Stimulated activated CD4-positive, alpha-beta T cell treated with anti-CD3 and anti-CD28 coated beads, Interleukin-4, amount 100 ng/mL, for 48 hours (primary cell): ENCODE data around the gene NONO.
"Not testable (repeated sequence)": the region's sequence is repeated elsewhere in the genome, so short reads cannot be mapped to it uniquely, and the experiment has no call there.

Experiments
- DNase-seq, 2 donors: peaks; one replicate each; pipeline ENCODE4 v3.0.0-alpha.2; 2020; ENCODE audit warnings: low read depth in 2 of 2

NONO gene

DNA sequence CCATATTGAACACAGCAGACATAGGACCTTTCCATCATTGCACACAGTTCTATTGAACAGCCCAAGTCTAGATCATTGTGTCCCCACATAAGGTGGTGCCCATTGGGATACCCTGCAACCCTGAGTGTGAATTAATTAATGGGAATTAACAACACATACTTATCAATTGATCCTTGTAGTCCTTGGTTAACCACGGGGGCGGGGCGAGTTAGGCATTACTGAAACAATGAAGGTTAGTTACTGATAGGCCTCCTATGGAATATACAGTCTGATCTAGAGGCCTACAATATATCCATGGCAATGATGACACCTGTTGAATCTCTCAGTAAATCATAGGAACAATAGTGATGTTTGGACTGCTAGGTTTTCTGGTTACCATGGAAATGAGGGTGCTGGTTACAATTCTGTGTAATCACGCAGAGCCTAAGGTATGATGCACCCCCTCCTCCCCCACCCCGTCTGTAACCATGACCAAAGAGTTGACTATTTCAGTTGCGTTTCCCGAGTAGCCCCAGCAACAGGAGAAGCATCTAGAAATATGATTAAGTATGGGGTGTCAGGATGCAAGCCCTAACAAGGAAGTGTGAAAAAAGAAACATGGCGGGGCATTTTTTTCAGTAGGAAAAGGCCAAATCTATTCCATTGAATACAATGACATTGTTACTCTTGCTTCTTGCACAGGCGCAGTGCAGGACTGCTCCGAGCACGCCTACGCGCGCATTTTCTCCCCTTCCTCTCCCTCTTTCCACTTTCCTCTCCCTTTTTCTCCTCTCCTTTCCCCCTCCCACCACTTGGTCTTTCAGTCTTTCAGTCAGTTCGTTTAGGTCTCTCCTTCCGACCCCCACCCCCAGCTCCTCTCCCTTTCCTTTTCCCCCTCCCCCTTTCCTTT, 677 bp upstream of the NONO start:
- DNase-seq, result peak; percentile 35 to 52

DNA sequence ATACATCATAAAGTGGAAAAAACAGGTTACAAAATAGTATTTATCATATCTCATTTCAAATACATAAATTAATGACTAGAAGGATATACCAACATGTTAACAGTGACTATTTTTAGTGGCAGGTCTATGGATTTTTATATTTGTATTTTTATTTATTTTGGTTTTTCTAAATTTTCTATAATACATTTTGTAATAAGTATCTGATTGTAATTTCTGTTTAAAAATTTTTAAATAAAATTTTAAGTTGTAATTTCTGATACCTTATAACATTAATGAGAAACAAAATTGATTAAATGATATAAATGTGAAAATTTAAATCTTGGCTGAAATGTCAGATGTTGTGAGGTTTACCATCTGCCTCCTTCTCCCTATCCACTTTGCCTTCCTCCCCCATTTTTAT, 2.5 kb downstream of the NONO start:
- DNase-seq, result no peak

DNA sequence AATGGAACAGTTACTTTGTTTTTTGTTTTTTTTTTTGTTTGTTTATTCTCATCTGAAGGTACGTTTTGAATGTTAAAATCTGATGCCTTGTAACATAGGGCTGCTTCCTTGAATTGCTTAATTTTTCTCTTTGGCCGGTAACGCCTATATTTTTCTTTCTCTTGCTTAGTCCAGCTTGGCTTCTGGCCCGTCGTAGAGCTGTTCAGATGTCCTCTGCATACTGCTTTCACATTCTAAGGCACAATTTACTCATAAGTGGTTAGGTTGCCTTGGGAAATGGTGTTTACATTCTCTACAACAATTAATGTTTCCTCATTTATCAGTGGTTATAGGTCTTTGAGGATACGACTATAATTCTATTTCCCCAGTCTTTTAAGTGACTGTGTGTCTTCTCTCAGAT, 7.9 kb downstream of the NONO start:
- DNase-seq, result no peak

DNA sequence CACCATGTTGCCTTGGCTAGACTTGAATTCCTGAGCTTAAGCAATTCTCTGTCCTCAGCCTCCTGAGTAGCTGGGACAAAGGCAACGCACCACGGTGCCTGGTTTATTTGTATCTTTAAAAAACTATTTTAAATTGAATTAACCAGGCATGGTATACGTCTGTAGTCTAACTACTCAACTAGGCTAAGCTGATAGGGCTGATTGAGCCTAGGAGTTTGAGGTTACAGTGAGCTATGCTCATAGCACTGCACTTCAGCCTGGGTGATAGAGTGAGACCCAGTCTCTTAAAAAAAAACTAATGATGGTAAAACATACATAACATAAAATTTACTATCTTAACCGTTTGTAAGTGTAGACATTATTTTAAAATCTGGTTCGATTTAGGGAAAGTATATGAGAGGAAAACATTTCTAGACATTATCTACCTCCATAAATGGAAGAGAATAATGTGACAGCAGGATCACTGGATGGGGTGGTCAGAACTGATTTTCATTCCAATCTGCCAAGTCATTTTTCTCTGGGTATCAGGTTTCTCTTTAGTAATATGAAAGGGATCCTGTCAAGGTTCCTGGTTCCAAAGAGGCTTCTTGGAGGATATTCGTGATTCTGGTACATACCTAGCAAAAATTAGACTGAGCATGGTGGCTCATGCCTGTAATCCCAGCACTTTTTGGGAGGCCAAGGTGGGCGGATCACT, 9.4 kb downstream of the NONO start:
- no peak for DNase-seq

DNA sequence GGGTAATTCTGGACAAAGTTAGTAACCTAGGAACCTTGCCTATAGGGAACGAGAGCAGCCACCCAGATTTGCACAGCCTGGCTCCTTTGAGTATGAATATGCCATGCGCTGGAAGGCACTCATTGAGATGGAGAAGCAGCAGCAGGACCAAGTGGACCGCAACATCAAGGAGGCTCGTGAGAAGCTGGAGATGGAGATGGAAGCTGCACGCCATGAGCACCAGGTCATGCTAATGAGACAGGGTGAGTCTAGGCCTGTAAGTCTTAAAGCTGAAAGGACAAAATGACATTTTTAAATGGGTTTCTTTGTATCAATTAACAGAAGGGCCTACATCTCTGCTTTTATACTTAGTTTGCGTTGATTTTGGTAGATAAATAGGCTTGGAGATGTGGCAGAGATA, 13.4 kb downstream of the NONO start:
- DNase-seq, result no peak

DNA sequence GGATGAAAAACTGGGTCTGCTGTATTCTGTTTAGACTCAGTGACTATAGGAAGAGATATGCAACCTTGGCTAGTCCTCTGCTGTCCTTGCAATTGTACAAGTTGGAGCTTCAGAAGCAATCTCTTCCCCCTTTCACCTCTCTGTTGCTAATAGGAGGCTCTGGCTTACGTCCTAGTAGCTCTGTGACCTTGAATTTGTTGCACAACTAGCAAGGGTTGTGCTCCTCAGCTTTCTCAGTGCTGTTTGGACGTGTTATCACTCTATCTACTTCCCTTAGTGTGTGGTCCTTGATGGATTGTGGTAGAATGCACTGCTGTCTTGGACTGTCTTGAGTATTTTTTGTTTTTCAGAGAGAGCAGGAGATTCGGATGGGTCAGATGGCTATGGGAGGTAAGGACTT, 14.7 kb downstream of the NONO start:
- DNase-seq, result no peak

DNA sequence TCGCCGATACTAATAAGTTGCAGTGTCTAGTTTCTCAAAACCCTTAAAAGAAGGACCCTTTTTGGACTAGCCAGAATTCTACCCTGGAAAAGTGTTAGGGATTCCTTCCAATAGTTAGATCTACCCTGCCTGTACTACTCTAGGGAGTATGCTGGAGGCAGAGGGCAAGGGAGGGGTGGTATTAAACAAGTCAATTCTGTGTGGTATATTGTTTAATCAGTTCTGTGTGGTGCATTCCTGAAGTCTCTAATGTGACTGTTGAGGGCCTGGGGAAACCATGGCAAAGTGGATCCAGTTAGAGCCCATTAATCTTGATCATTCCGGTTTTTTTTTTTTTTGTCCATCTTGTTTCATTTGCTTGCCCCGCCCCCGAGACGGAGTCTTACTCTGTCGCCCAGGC, 16.6 kb downstream of the NONO start:
- not testable (repeated sequence) for DNase-seq

DNA sequence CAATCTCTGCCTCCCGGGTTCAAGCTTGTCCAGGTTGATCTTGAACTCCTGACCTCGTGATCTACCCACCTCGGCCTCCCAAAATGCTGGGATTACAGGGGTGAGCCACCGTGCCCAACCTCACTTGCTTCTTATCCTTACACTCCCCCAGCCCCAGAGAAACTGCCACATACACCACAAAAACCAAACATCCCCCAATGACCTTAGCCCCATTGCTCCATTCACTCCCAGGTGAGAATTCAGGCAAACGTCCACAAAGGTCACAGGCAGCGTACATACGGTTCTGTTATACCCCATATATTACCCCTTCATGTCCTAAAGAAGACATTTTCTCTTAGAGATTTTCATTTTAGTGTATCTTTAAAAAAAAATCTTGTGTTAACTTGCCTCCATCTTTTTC, 17.1 kb downstream of the NONO start:
- not testable (repeated sequence) for DNase-seq

DNA sequence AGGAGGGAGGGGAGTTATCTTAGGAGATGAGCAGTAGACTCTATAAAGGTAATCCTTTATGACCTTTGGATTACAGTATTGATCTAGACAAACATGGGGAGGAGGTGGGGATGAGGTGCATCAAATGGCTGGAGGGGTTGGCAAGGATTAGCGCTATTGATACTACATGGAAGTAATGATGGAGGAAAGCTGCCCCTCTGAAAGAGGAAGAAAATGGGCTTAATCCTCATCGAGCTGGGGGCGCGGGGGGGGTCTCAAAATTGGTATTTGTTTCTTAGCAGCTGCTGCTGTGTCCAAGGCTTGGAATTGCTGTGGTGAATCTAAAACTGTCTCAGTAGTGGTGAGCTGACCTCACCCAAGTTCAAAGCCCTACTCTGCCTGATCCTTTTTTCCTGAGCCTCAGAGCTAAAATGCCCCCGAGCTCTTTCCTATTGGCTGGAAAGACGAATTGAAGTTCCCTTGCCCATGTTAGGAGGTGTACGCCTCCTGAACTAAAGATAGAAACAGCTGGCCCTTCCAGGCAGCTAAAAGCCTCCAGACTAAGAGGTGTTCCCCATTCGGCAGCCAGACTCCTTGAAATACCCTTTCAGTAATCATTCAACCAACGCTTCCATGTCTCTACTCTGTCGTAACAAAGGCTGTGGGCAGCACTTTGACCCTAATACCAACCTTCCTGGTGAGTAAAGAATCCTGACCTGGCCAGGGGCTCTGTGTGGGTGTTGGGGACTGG, 17.9 kb downstream of the NONO start, which contains the start of gene ITGB1BP2:
TSS of gene ITGB1BP2 (plus strand) at position 556 of the 730 bp plus-strand sequence. CDS start at position 613, 57 bp downstream.
- no peak for DNase-seq

DNA sequence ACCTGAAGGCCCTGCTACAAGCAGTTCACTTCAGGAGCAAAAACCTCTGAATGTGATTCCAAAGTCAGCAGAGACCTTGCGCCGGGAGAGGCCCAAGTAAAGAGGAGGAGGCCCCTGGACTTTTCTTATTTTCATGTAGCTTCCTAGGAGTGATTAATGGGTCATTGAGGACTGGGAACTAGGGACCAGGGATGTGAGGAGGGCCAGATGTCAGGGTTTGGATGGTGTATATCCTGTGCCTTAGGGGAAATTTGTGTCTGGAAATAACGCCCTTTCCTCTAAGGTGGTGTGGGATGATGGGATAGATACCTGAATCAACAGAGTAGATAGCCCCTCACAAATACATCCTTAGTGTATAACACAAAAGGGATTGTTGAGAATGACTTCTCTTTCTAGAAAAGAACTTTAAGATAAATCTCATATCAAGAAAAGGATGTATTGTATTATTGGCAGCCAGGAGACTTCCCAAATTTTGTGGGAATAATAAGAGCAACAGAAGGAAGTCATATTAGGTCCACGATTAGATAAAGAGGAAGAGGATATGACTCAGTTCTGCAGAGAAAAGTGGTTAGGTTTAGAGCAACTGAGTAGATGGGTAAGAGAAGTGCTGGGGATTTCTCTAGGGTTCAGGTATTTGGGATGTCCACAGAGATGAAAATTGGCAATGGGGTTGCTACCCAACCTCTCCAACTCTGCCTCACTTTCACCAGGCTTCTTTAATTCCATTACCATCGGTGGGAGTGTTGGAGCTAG, 19.2 kb downstream of the NONO start:
- no peak for DNase-seq

DNA sequence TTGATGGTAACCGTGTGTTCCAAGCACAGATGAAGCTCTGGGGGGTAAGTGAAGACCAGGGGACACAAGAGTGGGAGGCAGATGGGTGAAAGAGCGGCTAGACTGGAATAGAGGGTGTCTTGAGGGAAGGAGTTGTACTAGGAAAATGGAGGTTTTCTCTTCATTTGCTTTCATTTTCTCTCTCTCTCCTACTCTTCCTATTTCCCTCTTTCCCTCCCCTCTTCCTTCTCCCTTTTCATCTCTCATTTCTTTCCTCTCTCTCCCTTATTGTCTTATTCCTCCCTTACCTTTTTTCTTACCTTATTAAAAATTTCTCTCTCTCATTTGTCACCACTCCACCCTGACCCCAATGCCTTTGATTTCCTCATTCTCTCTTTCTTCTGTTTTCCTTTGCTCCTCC, 21.1 kb downstream of the NONO start:
- DNase-seq, result no peak

DNA sequence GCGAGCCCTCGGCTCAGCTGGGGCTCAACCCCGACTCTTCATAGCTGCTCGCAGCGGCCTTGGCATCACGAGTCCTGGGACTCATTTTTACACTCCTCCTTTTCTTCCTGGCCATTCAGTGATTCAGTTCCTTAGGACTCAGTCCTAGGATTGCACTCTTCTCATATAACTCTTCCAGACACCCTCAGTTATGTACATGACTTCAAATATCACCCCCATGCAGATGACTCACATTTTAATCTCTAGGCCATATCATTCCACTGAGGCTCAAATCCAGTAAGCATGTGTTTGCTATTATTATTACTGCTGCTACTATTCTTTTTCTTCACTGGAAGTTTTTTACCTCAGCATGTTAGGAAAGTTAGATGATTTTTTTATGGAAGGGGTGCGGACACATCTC, 32.5 kb downstream of the NONO start:
- DNase-seq, result no peak

DNA sequence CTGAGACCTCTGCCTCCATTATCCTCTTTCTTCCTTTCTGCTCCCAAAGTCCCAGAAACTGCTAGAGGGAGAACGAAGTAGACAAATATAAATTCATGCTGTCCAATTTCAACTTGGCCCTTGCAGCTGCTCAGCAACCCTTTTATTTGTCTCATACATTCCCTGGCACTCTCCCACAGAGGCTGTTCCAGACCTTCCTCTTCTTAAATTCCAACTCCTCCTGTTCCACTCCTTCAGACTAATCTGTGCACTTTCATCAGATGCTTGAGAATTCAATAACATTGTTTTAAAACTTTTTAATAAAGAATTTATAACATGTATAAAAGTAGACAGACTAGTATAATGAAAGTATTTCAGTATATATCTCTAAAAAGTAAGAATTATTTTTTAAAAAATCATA, 33.5 kb downstream of the NONO start:
- DNase-seq, result not testable (repeated sequence)

DNA sequence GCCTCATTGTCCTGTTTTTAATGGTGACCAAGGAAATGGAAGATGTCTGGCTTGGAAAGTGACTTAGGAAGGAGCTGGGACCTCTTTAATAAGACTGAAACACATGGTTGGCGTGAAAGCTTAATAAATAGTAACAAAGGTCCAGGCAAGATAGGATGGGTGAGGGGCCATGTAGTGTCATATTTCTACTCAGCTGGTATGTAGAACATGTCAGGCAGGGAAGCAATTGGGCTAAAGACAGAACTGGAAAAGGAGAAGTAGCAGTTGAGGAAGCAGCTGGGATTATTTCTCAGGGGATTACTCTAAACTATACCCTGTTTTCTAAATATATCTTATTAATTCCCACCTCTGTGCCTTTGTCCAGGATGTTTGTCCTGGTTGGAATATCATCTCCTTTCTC, 36.7 kb downstream of the NONO start:
- DNase-seq, result no peak

DNA sequence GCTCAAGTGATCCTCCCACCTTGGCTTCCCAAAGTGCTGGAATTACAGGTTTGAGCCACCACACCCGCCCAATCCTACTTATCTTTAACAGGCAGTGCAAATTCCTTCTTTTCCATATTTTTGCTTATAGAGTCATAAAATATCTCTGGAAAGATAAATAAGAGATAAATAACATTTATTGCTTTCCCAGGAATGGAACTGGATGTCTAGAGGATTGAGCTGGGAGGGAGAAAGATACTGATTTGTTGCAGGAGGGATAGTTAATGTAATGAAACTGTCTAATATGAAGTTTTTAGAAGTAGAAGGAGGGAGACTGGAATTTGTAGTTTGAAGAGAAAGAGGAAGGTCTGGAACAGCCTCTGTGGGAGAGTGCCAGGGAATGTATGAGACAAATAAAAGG, 38.3 kb downstream of the NONO start:
- no peak for DNase-seq

DNA sequence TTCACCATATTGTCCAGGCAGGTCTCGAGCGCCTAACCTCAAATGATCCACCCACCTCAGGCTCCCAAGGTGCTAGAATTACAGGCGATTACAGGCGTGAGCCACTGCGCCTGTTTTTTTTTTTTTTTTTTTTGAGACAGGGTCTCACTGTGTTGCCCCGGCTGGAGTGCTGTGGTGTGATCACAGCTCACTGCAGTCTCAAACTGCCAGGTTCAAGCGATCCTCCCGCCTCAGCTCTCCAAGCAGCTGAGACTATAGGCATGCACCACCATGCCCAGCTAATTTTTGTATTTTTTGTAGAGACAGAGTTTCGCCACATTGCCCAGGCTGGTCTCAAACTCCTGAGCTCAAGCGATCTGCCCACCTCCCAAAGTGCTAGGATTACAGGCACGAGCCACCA, 41.0 kb downstream of the NONO start:
- not testable (repeated sequence) for DNase-seq

DNA sequence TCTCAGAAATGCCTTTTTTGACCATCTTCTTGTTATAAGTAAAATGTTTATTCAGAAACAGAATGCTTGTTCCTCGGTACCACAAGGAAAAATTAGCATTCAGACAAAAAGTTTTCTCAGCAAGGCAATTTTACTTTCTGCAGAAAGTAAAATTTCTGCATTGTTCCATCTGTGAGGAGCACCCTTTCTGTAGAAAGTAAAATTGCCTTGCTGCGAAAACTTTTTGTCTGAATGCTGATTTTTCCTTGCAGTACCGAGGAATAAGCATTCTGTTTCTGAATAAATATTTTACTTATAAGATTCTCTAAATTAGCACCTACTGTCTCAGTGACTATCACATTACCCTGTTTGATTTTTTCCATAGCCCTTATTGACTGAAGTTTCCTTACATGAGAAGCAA, 43.0 kb downstream of the NONO start:
- DNase-seq, result no peak

DNA sequence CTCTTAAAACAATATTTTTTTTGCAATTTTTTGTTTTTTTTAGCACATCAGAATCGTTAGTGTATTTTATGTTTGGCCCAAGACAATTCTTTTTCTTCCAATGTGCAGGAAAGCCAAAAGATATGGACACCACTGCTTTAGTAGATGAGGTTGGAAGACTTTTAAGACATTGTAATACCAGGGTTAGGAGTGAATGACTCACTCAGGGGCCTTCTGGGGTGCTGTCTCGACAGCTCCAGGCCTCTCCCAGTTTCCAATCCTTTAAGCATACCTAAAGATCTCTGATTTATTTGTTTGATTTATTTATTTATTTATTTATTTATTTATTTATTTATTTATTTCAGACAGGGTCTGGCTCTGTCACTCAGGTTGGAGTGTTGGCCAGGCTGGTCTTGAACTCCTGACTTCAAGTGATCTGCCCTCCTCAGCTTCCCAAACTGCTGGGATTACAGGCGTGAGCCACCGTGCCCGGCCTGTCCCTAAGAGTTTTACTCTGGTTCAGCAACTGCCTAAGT, 65.8 kb downstream of the NONO start:
- not testable (repeated sequence) for DNase-seq

DNA sequence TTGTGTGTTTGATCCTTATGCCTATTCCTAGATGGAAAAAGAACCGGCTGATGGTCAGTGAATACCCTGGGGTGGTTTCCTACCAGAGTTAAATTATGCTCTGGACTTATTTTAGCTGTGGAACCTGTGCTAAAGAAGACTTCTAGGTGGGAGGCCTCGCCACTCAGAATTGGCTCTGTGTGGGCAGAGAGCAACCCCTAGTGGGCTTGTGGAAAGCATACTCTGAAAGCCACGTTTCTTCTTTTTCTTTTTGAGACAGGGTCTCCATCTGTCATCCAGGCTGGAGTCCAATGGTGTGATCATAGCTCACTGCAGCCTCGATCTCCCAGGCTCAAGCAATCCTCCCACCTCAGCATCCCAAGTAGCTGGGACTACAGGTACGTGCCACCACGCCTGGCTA, 66.4 kb downstream of the NONO start:
- DNase-seq, result not testable (repeated sequence)
